Stimulated activated CD4-positive, alpha-beta T cell treated with anti-CD3 and anti-CD28 coated beads, Interleukin-2, amount 100 ng/mL, for 24 hours (primary cell): ENCODE results near the gene PPP1R37.

Experiments used
- DNase-seq, 2 donors: peaks; one replicate each; pipeline ENCODE4 v3.0.0-alpha.2; 2020

PPP1R37 gene

DNA sequence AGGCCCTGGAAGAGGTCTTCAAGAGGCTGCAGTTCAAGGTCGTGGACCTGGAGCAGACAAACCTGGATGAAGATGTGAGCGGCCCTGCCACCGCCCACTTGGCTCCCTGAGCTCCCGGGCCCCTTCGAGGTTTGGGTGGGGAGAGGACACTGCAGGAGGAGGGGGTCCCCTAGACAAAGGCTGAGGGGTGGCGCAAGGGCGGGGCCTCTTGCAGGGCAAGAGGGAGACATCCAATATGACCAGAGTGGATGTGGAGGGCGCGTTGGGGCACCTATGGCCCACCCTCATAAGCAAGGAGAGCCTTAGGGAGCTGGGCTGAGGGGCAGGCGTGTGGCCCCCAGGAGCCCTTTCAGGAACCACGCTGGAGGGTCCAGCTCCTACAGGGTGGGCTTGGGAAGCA lies 47.6 kb downstream of the PPP1R37 start:
- DNase-seq = no peak

DNA sequence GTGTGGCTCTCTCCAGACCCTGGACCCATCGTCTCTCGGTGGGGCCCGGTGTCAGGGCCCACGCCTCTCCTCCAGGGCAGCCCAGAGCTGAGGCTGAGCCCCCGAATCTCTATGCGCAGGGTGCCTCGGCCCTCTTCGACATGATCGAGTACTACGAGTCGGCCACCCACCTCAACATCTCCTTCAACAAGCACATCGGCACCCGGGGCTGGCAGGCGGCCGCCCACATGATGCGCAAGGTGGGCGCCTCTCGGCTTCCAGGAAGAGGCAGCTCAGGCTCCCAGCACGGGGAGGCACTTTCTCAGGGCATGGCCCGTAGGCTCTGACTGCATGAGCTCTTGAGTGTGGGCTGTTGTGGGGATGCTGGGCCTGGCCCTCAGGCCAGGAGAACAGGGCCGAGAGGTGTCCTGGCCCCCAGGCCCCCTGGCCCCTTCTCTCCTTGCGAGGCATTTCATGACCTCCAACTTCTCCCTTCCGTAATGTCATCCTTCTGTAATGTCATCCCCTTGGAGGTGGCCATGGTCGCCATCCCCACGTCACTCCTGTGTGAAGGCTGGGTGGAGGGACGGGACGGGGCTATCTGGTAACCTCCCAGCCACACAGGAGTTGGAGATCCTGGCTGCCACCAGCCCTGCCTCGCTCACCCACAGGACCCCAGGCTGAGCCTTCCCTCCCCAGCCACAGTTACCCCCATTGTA lies 48.4 kb downstream of the PPP1R37 start:
- DNase-seq = no peak

DNA sequence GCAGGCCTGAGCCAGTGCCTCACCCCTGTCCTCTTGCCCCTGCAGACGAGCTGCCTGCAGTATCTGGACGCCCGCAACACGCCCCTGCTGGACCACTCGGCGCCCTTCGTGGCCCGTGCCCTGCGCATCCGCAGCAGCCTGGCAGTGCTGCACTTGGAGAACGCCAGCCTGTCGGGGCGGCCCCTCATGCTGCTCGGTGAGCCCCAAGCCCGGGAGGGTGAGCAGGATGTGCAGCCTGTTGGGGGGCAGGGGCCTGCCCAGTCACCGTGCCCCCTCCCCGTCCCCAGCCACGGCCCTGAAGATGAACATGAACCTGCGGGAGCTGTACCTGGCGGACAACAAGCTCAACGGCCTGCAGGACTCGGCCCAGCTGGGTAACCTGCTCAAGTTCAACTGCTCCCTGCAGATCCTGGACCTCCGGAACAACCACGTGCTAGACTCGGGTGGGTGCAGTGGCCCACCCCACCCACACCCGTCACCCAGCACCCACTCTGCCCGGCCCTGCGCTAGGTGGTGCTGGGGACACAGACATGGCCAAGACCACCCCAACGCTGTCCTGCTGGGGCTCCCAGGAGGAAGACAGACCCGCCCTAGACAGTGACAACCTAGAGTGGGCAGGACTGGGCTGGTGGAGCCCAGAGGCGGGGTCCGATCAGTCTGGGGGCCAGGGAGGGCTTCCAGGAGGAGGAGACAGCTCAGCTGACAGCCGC lies 49.2 kb downstream of the PPP1R37 start:
- no peak for DNase-seq

DNA sequence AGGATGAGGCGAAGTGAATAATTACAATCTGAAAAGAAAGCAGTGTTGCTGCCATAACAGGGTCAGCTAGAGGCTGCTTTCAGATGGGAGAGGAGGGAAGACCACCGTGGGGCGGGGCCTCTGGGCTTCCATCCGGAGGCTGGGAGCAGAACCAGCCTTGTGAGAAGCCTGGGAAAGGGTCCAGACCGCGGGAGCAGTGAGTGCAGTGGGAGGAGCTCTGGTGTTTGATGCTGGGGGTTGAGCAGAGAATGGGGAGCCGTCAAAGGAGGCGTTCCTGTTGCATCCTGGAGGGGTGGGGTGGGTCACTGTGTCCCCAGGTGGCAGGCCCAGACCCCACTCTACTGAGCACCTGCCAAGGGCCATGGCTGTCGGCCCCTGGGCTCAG lies 49.7 kb downstream of the PPP1R37 start:
- DNase-seq = no peak

DNA sequence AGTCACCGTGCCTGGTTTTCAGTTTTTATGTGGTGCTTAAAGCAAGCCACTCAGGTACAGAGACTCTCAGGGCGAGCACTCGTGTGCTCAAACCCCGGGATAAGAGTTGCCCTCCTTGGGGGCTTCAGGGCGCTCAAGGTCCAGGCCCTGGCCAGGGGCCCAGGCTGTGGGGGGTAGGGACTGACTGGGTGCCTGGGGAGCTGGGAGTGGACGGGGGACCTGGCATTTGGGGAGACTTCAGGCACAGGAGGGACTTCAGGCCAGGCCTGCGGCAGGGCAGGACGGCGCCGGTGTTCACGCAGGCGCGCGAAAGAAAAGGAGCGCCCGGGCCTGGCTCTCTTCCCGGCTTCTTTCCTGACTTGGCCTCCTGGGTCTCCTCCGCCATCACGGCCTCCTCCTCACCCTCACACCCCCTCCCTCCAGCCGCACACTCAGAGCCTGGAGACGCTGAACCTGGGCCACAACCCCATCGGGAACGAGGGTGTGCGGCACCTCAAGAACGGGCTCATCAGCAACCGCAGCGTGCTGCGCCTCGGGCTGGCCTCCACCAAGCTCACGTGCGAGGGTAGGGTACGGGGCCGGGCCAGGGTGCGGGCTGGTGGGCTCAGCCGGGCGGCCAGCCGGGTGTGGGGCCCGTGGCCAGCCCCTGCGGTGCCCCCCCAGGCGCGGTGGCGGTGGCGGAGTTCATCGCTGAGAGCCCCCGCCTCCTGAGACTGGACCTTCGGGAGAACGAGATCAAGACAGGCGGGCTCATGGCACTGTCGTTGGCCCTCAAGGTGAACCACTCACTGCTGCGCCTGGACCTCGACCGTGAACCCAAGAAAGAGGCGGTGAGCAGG lies 51.7 kb downstream of the PPP1R37 start:
- no peak for DNase-seq

DNA sequence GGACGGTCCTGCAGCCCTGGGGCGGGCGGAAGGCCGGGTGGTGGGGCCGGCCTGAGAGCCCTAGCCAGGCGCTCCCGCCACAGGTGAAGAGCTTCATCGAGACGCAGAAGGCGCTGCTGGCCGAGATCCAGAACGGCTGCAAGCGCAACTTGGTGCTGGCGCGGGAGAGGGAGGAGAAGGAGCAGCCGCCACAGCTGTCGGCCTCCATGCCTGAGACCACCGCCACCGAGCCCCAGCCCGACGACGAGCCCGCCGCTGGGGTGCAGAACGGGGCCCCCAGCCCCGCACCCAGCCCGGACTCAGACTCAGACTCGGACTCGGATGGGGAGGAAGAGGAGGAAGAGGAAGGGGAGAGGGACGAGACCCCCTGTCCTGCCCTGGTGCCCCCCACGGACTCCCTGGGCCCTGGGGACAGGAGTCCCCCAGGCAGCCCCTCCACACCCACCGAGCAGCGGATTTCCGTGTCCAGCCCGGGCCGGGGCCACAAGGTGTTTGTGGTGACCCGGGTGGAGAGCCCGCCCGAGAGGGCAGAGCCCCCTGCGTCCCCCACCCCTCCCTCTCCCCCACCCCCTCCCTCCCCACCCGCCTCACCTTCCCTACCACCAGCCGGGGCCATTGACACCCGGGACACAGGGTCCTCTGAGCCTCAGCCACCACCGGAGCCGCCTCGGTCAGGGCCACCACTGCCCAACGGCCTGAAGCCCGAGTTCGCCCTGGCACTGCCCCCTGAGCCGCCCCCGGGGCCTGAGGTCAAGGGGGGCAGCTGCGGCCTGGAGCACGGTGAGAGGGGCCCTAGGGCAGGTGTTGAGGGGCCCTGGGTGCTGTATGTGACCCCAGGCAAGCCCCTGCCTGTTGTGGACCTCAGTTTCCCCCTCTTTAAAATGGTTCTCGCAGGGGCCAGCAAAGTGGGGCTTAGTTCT lies 52.6 kb downstream of the PPP1R37 start:
- DNase-seq = no peak

DNA sequence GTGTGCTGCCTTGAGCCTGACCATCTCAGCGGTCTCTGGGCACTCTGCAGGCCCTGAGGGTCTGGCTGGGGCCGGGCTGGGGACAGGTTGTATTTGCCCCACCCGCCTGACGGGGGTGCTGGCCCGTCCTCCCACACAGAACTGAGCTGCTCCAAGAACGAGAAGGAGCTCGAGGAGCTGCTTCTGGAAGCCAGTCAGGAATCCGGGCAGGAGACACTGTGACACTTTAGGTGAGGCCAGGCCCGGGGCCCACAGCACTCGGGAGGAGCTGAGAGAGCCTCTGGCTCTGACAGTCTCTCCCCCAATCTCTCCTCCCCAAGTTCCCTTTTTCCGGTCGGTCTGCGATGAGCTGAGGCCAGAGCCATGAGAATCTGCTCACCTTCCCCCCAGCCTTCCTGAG lies 53.3 kb downstream of the PPP1R37 start:
- no peak for DNase-seq

DNA sequence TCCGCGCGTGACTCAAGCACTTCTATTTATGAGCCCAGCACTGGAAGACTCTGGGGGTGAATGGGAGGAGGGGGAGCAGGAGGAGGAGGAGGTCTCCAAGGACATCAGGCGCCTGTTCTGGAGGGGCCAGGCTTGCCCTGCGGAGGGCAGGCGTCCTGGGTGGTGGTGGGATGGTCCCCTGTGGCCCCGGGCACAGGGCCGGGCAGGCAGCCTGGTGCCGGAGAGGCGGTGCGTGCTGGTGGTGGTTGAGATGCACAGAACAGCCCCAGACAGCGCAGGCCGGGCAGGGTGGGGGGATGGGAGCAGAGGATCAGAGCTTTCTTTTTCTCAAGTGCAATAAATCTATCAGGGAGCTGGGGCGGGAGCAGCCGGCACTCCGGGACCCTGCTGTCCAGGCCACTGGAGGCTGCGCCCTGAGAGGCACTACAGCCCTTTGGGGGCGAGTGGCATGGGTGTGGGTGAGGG lies 53.8 kb downstream of the PPP1R37 start:
- DNase-seq = no peak

DNA sequence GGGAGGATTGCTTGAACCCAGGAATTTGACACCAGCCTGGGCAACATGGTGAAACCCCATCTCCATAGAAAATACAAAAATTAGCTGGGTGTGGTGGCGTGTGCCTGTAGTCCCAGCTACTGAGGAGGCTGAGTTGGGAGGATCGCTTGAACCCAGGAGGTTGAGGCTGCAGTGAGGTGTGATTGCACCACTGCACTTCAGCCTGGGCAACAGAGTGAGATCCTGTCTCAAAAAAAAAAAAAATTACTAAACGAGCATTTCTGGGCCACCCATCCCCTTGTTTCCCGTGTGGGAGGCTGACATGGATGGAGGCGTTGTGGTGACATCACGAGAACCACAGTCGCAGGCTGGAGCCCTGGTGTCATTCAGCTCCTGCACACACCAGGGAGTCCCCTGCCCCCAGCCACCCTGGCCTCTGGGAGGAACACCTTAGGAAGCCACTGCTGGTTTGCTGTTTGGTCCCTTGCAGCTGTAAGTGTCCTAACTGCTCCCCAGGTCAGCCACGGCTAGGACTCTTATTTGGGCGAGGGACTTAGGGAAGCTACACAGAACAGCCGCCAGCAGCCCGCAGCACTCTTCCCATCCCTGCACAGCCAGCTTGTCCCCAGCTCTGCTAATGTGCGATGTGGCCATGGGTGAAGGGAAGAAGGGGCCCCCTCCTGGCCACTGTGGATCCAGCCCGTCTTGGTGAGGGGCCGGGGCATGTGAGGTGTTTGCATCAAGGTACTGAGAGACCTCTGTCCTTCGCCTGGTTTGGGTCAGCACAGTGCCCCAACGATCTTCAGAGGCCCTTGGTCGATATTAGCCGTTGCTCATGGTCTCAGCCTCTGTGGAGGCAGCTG lies 55.1 kb downstream of the PPP1R37 start:
- no peak for DNase-seq

DNA sequence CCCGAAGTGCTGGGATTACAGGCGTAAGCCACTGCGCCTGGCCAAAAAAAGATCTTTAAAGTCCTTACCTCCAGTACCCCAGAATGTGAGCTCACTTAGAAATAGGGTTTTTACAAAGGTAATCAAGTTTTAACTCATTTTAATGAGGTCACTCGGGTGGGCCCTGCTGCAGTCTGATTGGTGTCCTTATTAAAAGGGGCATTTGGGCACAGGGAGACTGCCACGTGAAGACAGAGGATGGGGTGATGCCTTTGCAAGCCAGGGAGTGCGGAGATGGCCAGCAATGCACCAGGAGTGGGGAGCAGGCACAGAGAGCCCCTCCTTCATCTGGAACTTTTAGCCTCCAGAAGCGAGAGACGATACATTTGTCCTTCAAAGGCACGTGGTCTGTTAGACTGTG lies 56.1 kb downstream of the PPP1R37 start:
- no peak for DNase-seq

DNA sequence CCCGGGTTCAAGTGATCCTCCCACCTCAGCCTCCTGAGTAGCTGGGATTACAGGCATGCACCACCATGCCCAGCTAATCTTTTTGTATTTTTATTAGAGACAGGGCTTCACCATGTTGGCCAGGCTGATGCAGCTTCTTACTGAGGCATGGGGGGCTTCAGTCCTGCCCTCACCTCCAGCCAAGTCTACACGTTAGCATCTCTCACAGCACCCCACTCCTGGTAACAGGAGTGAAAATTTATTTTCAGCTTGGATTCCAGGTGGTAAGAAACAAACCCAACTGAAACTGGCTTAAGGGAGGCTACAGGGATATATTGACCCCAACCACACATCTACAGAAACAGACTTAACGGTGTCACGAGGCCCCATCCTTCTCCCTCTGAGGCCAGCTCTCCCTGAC lies 57.2 kb downstream of the PPP1R37 start:
- DNase-seq = no peak

DNA sequence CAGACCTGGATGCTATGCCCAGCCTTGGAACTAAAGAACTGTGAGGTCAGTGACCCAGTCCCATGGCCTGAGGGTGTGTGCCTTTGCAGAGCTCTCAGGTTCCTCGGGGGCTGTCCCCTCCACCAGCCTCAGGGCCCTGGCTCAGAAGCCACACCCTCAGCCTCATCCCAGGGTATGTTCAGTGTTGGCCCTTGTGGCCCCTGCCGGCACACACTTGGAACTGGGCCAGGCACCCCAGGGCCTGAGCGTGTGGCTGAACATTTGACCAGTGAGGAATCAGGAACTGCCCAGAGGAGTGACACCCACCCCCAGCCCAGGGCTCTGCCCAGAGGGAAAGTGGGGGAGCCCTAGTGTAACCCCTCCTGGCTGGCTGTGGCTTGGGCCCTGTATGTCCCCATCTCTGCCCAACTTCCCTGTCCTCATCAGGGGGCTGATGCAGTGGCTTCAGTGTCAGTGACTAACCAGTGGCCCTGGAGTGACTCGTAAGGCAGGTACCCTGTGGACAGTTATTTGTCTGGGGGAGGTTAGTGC lies 57.8 kb downstream of the PPP1R37 start:
- no peak for DNase-seq

DNA sequence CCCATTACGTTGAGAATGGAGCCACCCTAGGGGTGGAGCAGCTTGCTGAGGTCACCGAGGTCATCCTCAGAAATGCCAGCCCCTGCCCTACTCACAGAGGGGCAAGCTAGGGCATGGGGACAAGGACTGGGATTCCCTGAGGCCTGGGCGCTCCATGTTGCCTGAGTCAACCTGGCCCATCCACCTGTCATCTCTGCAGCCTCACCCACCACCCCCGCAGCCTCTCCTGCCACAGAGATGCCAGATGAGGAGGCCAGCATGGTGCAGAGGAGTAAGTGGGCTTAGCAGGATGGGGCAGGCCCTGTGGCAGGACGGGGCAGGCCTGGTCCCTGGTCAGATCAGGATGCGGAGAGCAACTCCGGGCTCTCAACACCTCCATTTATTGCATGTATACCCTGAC lies 58.3 kb downstream of the PPP1R37 start:
- no peak for DNase-seq

DNA sequence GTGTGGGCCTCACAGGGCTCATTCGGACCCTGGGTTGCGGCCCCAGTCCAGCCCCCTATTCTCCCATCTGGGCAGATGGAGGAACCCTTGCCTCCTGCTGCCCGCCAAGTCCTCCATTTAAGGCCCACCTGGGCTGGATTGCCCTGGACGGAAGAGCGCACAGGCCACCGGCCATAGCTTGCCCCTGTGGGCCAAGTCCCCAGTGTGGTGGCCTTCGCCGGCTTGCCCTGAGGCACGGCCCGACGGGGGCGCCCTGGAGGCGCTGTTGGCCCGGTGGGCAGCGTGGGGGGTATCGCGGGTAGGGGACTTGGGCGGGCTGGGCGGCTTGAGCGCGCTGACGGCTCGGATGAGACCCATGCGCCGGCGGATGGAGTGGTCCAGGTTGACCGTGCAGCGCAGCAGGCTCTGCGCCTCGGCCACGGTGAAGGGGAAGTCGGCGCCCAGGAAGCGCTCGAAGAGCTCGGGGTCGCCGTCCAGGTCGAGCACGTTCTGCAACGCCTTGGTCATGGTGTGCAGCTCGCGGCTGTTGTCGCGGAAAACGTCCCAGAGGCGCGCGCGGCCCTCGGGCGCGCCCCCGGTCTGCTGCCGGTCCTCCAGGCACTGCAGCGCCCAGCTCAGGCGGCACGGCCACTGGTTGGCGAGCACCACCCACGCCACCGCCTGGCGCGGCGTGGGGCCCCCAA lies 59.0 kb downstream of the PPP1R37 start:
- no peak for DNase-seq

DNA sequence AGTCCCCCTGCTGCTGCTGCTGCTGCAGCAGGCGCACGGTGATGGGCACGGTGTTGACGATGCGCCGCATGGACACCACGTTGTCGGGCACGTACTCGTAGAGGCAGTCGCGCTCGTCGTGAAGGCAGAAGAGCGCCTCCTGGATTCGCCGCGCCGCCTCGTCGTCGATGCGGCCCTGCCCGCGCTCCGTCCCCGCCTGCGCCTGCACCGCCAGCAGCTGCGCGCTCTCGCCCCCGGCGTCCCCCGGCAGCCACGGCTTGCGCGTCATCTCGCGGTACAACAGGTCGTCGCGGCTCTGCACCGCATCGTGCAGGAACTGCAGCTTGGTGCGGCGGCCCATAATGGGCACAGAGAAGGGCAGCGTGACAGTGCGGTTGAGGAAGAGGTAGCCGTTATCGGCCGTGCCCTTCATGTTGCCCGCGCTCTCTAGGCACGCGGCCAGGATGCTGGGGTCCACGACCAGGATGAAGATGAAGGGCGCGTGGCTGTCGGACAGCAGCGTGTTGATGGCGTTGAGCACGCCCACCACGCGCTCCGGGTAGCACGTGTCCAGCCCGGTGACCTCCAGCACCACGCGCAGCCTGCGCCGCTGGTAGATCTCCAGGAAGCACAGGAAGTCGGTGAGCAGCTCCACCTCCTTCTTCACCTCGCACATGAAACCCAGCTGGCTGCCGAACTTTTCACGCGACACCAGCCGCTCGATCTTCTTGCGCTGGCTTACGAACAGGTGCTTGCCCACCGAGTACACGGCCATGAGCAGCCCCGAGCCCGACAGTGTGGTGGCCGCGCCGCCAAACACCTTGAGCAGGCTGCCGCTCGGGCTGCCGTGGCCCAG lies 59.7 kb downstream of the PPP1R37 start:
- DNase-seq = peak; percentile 40 to 54

DNA sequence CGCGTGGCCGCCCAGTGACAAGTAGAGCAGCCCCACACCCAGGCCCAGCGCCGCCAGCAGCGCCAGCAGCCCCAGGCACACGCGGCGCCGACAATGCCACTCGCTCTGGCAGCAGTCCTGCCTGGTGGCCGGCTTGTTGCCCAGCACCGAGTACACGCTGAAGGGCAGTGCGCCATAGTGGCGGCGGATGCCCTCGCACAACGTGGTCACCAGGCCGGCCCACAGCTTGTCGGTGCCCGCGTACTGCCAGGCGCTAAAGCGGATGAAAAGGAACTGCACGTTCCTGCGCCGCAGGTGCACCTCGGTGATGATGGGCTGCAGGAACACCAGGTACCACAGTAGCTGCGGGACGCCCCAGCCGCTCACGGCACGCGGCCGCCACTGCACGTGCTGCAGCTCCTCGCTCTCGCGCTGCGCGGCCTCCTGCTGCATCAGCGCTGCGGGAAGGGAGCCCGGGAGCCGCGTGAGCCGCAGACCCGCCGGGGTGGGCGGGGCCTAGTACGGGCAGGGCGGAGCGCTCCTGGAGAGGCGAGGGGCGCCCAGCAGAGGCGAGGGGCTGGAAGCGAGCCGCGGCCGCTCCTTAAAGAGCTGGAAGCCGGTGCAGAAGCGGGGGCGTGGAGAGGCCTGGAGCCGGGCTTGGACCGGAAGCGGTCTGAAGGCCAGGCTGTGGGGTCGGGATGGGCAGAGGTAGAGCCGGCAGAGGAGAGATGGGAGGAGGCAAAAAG lies 60.5 kb downstream of the PPP1R37 start:
- peak; percentile 37 to 59 for DNase-seq

DNA sequence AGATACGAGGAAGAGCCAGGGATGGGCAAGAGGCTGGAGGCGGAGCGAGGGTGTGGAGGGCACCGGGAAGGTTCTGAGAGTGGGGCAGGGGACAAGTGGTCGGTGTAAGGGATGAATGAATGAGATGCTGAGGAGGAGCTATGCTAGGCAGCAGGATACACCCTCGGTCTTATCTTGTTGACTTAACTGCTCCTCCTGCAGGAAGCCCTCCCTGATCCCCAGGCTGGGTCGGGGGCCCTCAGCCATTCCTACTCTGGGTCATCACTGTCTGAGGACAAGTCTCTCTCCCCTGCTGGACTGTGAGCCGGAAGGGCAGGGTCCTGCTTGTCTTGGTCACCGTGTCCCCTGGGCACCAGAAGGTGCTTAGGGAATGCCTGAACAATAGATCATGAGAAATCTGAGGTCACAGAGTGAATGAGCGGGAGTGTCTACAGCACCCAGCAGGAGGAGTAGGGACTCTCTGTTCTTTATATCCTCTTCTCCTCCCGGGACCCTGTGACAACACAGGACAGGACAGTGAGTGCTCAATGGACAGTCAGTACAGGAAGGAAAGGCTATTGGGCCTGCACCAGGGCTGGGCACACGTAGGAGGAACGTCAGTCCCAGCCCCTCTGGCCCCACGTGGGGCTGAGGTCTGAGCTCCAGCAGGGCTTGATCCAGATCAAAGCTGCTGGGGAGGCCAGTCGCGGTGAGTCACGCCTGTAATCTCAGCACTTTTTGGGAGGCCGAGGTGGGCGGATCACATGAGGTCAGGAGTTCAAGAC lies 61.3 kb downstream of the PPP1R37 start:
- DNase-seq = no peak

DNA sequence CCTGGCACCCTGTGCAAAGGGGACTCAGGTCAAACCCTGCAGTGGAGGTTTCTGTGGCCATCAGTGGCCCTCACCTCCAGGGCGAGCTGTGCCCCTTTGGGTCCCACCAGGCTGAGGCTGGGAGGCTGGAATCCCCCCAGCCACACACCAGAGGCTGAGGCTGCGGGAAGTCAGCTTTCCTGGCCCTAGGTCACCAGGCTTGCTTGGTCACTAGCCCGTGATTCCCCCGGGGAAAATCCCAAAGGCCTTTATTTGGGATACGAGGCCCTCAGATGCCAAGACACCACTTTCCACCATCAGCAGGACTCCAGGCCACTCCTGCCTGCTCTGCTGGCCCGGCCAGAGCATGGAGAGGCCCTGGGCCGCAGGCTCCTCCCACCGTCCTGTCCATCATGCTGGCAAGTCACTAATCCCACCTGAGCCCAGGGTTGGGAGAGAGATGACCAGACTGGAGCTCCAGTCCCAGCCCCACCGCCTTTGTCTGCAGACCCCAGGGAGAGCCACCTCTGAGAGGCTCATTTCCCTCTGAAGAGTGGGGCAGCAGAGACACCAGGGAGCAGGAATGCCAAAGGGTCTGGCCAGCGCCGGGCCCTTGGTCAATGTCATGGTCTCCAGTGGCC lies 63.1 kb downstream of the PPP1R37 start:
- DNase-seq = no peak
